Osteocyte (in vitro differentiated cells): ENCODE data around the gene TRAF5. TPM values are rescaled to one million over a fixed set of nuclear protein-coding genes. Genes with fewer than 3 reads are reported as not detected.

Source experiments
- DNase-seq: peaks from one replicate; pipeline ENCODE4 v3.0.0; 2021; ENCODE audit warnings: mixed read lengths; ENCODE audit not compliant: unreplicated experiment; ENCODE audit errors: extremely low spot score
- H3K27ac Mint-ChIP-seq: one replicate; pipeline ENCODE4 v1.8.0; 2021; ENCODE audit warnings: mild to moderate bottlenecking, mixed read lengths; ENCODE audit not compliant: unreplicated experiment
- H3K27me3 Mint-ChIP-seq: one replicate; pipeline ENCODE4 v1.8.0; 2021; ENCODE audit warnings: mixed read lengths; ENCODE audit not compliant: unreplicated experiment
- H3K36me3 Mint-ChIP-seq: one replicate; pipeline ENCODE4 v1.8.0; 2021; ENCODE audit warnings: mixed read lengths; ENCODE audit not compliant: unreplicated experiment
- H3K4me1 Mint-ChIP-seq: one replicate; pipeline ENCODE4 v1.8.0; 2021; ENCODE audit warnings: mixed read lengths; ENCODE audit not compliant: unreplicated experiment
- H3K4me3 Mint-ChIP-seq: one replicate; pipeline ENCODE4 v1.8.0; 2021; ENCODE audit warnings: mild to moderate bottlenecking, moderate library complexity, mixed read lengths; ENCODE audit not compliant: unreplicated experiment
- H3K9me3 Mint-ChIP-seq: one replicate; pipeline ENCODE4 v1.8.0; 2021; ENCODE audit warnings: mixed read lengths; ENCODE audit not compliant: unreplicated experiment
- total RNA-seq: library from RNA; stranded (reverse); gene quantifications from 2 replicates; pipeline ENCODE4 v1.2.1, GENCODE V29; 2021
- TF ChIP-seq, protein P1 (sequence below): fragments of 200-600 bp; sonication (generic); IDR thresholded peaks from 2 replicates; pipeline ENCODE4 v1.5.0; 2021; ENCODE audit warnings: antibody characterized with exemption, mild to moderate bottlenecking, moderate library complexity

Gene TRAF5
- total RNA-seq, 1 donor from 2014 or later: 45.2 TPM

DNA sequence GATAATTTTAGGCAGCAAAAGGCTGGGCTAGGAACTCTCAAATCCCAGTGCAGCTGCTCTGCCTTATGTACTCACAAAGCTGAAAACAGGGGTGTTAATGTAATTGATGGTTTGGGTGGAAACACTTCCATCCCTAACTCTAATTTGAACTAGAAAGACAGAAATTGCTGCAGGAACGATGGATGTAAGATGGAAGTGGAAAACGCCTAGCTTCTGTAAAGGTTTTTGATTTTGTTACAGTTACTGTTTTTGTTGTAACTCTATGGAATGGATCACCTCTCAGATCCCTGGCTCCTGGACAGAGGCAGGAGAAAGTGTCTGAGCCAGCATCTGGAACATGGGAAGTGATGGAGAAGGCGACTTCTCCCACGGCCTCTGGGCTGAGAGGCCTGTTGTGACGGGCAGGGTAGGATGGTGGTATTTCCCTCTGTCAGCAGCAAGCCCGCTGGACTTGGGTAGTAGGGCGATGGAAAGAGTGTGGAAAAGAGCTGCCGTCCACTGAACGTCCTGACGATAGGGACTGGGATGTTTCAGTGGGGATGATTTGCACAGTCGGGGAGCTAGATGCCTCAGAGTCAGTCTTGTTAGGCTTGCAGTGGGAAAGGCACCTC is 1.6 kb downstream of the TRAF5 start:
- Mint-ChIP-seq H3K27ac (peak overlapping the region; percentile 87), H3K9me3 (no peaks in the 10 kb centered on the region), H3K4me1 (peaks cover 62% of the 10 kb centered on the region), H3K27me3 (no peaks in the 10 kb centered on the region), H3K4me3 (peak overlapping the region; percentile 91), H3K36me3 (no peaks in the 10 kb centered on the region)
- DNase-seq: no peak
- TF ChIP-seq, protein P1, sequence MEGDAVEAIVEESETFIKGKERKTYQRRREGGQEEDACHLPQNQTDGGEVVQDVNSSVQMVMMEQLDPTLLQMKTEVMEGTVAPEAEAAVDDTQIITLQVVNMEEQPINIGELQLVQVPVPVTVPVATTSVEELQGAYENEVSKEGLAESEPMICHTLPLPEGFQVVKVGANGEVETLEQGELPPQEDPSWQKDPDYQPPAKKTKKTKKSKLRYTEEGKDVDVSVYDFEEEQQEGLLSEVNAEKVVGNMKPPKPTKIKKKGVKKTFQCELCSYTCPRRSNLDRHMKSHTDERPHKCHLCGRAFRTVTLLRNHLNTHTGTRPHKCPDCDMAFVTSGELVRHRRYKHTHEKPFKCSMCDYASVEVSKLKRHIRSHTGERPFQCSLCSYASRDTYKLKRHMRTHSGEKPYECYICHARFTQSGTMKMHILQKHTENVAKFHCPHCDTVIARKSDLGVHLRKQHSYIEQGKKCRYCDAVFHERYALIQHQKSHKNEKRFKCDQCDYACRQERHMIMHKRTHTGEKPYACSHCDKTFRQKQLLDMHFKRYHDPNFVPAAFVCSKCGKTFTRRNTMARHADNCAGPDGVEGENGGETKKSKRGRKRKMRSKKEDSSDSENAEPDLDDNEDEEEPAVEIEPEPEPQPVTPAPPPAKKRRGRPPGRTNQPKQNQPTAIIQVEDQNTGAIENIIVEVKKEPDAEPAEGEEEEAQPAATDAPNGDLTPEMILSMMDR: no peak

DNA sequence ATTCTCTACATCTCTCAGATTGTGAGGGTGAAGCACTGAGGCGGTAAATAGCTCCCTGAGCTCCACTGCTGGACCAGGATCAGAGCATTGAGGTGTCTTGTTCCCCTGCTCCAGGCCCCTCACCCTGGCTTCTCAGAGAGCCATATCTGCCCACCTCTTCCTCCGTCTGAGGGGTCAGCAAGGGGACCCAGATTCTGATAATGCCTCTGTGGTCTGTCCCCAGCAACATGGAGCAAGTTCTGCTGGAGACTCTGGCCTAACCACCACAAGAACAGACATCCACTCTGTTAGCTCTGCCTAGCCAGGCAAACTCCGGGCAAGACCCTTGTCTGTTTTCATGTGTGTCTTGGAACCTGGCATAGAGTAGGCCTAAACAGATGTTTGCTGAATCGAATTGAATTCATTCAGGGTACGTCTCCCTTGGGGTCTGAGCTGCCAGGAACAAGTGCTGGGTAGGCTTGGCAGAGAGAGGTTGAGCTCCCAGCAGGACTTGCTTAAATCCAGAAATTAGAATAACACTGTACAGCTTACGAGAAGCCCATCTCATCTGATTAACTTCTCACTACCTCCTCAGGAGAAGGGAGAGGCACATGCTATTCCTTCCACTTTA is 2.3 kb downstream of the TRAF5 start:
- H3K27me3 Mint-ChIP-seq: no peaks in the 10 kb centered on the region
- TF ChIP-seq, protein P1: no peak
- peak overlapping the region; percentile 48 for H3K4me3 Mint-ChIP-seq
- peak; percentile 49 for DNase-seq
- H3K27ac Mint-ChIP-seq: peak overlapping the region; percentile 52
- no peaks in the 10 kb centered on the region for H3K36me3 Mint-ChIP-seq
- no peaks in the 10 kb centered on the region for H3K9me3 Mint-ChIP-seq
- H3K4me1 Mint-ChIP-seq: peaks cover 66% of the 10 kb centered on the region

DNA sequence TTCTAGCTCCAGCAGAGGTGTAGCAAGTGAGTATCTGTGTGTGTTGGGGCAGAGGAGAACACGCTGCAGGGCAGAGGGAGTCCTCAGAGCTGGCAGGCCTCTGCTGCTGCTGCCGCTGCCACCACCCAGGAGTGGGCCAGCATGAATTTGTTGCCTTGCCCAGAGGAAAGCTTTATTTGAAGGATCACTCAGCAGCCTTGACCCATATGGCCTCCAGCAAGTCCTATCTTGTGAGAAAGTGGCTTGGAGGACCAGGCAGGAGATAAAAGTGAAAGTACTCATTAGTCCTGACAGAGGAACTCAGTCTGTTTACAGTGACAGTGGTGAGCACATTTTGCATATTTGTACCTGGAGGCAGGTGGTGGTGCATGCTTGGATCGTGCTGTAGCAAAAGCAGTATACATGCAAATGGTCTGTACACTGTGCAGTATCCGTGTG is 3.1 kb downstream of the TRAF5 start:
- H3K36me3 Mint-ChIP-seq: no peaks in the 10 kb centered on the region
- TF ChIP-seq, protein P1: no peak
- H3K9me3 Mint-ChIP-seq: no peaks in the 10 kb centered on the region
- H3K4me3 Mint-ChIP-seq: no peak overlapping the region
- H3K4me1 Mint-ChIP-seq: peaks cover 66% of the 10 kb centered on the region
- peak; percentile 63 for DNase-seq
- peak overlapping the region; percentile 52 for H3K27ac Mint-ChIP-seq
- H3K27me3 Mint-ChIP-seq: no peaks in the 10 kb centered on the region

DNA sequence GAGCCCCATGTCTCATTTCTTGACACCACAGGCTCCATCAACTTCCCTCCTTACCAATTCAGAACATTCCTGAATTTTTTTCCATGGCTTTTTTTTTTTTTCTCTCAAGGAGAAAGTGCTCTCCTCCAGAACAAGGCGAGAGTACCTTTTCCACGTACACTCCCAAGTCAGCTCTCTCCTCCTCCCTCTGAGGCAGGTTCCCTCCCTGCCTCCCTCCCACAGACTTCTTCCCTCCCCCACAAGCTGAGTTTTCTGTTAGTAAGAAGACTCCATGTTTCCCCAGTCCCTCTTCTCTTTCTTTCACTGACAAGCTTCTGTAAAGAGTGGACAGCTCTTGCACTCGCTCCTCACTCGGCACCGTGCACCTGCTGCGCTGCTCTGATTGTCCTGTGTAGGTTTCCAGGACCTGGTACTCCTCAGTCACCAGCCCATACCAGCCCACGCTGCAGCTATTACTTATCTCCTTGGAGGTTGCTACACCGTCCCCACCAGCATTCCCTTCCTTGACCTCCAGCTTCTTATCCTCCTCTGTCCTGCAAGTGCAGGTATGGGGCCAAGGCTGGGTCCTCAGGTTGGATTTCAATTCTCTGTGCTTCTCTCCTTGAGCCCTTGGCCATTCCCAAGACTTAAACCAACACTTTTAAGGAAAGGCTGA is 3.8 kb downstream of the TRAF5 start:
- TF ChIP-seq, protein P1: no peak
- peak; percentile 60 for DNase-seq
- Mint-ChIP-seq H3K4me1 (peaks cover 70% of the 10 kb centered on the region), H3K4me3 (peak overlapping the region; percentile 23), H3K36me3 (peaks cover 3% of the 10 kb centered on the region), H3K27me3 (no peaks in the 10 kb centered on the region), H3K9me3 (no peaks in the 10 kb centered on the region), H3K27ac (peak overlapping the region; percentile 46)
